Raji (cell line): ENCODE measurements around the gene PSEN2.

Source experiments
- POLR2A ChIP-seq: IDR thresholded peaks from 2 replicates; pipeline ENCODE4 v1.6.1; 2011; ENCODE audit warnings: low read depth, low read length, control low read depth; ENCODE audit not compliant: insufficient read depth

PSEN2 gene

DNA sequence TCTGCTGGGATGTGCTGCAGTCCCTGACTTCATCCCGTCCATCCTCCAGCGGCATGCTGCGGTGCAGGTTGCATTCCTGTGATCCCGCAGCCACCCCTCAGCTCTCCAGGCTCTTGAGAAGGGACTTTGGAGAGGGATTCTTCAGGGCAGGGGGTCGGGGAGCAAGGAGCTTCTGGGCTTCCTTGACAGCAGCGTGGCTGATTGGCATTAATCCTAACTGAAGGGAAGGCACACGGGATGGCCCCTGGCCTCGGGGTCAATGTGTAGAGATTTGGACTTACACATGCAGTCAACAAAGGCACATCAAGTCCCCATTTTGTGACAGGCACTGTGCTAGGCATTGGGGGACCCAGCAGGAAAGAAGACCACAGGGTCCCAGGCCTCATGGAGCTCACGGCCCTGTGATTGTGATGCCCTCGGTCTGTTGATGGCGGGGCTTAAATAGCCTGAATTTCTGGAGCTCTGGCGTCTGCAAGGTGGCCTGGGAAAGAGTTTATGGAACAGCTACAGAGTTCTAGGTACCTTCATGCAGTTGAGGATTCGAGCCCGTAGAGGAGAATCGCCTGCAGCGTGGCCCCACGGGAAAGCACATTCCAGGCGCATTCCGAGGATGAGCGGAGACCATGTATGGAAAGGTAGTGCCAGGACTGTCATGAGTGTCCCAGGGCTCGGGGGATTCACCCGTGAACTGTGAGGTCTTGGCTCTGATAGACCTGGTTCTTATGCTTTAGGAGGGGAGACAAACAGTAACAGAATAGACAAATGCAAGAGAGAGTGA lies 20.1 kb downstream of the PSEN2 start:
- no peak for TF ChIP-seq POLR2A

DNA sequence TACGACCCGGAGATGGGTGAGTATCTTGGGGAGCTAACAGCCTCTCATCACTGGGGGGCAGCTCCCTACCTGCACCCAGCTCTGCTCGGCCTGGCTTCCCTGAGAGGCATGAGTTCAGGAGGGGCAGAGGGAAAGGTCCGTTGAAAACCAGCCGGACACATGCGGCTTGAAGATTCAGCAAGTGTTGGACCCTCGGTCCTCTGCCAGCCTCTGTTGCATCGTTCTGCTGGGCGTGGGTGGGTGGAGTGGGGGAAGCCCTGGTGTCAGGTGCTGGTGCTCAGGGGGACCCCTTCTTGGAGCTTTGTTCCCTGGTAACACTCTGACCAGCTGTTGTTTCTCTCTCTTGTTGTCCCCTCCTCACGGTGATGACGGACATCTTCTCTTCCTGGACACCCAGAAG lies 20.9 kb downstream of the PSEN2 start:
- no peak for TF ChIP-seq POLR2A

DNA sequence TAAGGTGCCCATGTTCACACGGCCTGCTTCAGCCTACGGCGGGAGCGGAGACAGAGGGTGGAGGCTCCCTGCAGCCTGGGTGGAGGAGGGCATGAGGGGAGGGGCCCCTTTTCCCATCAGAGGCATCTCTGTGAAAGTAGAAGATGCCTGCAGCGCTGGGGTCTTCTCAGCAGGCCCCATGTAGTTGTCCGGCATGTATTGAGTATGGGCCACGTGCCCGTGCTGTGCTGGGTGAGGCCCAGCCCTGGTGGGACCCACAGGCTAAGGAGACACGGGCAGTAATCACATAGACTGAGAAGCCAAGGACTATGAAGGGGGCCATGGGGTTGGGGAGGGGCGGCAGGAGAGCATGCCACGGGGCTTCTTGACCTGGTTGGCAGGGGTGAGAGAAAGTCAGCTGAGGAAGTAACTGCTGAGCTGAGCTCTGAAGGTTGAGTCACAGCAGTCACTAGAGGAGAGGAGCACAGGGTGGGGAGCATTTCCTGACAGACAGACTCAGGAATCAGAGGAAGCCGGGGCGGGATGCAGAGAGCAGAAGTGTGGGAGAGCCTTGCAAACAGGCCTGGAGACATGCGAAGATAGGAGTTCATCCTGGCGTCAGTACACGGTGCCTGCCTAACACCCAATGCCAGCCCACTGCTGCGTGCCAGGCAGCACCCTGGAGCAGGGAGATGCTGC lies 21.6 kb downstream of the PSEN2 start:
- no peak for TF ChIP-seq POLR2A

- TF ChIP-seq POLR2A: no peak
These were observed 22.1 kb downstream of the PSEN2 start for GRCh38 chr1:226892524-226892875.

DNA sequence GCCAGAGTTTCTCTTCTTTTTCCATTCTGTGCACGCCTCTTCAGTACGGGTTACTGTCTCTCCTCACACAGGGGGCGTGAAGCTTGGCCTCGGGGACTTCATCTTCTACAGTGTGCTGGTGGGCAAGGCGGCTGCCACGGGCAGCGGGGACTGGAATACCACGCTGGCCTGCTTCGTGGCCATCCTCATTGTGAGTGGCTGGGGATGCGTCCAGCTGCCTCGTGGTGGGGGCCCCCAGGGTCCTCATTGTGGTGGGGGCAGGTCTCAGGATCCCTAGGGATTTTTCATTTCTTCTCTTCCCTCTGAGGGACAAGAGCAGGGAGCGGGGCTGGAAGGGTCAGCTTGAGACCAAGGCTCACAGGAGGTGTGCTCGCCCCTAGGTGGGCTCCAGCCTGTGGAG lies 23.5 kb downstream of the PSEN2 start:
- no peak for TF ChIP-seq POLR2A

DNA sequence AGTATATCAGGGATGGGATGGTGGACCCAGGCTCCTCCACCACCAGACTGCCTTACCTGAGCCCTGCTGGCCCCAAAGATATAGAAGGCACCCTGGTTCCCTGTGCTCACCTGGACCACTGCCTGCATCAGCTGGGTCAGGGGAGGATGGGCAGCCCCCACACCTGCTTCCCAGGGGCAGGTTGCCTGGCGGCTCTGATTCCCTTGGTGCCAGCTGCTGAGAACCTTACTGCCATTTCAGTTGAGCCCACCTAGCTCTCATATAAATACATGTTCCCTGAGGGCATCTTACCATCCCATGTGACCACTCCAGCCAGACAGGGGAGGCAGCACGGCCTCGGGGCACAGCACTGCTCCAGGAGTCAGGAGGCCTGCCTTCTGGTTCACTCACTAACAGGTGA lies 24.4 kb downstream of the PSEN2 start:
- no peak for TF ChIP-seq POLR2A

DNA sequence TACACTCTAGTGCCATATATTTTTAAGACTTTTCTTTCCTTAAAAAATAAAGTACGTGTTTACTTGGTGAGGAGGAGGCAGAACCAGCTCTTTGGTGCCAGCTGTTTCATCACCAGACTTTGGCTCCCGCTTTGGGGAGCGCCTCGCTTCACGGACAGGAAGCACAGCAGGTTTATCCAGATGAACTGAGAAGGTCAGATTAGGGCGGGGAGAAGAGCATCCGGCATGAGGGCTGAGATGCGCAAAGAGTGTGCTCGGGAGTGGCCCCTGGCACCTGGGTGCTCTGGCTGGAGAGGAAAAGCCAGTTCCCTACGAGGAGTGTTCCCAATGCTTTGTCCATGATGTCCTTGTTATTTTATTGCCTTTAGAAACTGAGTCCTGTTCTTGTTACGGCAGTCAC lies 25.2 kb downstream of the PSEN2 start:
- no peak for TF ChIP-seq POLR2A

GRCh38 chr1:226898246-226898645 lies 27.8 kb downstream of the PSEN2 start:
- no peak for TF ChIP-seq POLR2A

DNA sequence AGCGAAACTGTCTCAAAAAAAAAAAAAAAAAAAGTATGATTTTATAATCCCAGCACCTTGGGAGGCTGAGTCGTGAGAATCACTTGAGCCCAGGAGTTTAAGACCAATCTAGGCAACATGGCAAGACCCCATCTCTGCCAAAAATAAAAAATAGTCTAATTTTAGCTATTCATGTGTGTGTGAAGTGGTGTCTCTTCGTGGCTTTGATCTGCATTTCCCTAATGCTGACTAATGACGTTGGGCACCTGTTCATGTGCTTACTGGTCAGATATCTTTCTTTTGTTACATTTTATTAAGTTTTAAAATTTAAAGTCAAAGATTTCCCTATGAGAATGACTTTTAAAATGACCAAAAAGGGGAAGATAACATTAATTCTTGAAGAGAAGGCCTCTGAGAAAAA lies 31.0 kb downstream of the PSEN2 start:
- no peak for TF ChIP-seq POLR2A

- TF ChIP-seq POLR2A: no peak
These were observed 32.2 kb downstream of the PSEN2 start for GRCh38 chr1:226902601-226903000.

GRCh38 chr1:226903819-226904716 lies 33.7 kb downstream of the PSEN2 start:
- no peak for TF ChIP-seq POLR2A

DNA sequence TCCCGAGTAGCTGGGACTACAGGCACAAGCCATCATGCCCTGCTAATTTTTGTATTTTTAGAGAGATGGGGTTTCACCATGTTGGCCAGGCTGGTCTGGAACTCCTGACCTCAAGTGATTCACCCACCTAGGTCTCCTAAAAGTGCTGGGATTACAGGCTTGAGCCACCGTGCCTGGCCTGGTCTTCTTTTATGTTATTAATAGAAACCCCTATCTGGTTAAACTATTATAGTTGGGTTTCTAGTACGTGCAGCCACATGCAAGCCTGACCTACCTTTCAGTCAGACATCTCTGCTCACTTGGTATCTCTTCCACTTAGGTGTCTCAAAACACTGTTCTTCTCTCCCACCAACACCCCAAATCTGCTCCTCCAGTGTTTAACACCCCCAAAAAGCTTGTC lies 34.4 kb downstream of the PSEN2 start:
- no peak for TF ChIP-seq POLR2A

GRCh38 chr1:226908419-226908818 lies 38.0 kb downstream of the PSEN2 start:
- TF ChIP-seq POLR2A: no peak

DNA sequence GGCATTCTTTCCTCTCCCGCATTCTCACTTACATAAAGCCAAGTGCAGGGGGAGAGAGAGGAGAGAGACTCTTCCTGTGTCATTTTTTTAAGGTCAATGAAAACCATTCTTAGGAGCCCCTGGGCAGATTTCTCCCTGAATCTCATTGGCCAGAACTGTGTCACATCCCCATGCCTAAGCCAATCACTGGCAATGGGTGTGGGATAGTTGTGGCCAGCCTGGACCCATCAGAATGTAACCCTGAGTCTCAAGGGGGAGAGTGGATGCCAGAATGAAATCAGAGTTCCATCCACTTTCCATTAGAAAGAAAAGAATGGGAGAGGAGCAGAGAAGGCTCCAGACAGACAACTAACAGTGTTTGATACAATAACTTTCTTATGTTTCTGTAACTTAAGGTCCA lies 38.5 kb downstream of the PSEN2 start:
- TF ChIP-seq POLR2A: no peak

DNA sequence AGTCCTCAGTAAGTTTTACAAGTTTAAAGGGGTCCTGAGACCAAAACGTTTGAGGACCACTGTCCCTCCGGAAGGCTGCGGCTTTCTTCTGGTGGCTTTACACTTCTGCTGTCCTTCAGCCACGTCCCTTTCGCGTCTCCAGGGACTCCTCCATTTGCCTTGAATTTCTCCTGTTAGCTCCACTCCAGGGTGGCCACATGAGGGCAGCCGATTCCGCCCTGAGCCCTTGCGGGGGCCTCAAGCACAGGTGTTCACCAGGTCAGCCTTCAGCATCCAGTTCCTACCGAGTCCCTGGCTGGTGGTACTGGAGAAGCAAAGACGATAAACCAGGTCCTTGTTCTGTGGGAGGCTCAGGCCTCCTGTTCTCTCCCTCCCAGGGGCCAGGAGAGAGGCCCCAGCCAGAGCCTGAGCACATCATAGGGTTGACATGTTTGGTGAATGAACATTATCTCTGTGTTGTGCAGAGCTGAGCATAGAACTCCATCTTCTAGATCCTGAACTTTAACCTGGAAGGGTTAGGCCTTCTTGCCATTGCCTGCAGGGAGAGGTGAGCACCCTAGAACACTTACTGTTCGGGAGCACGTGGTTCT lies 42.3 kb downstream of the PSEN2 start:
- no peak for TF ChIP-seq POLR2A
